ENCODE data around the gene NFE2L1. TPM values are rescaled to one million over a fixed set of nuclear protein-coding genes. Genes with fewer than 3 reads are reported as not detected.
"Not testable (repeated sequence)": the region's sequence is repeated elsewhere in the genome, so short reads cannot be mapped to it uniquely, and the experiment has no call there.

Gene NFE2L1
- total RNA-seq, 1 donor from 2014 or later = 250 TPM

DNA sequence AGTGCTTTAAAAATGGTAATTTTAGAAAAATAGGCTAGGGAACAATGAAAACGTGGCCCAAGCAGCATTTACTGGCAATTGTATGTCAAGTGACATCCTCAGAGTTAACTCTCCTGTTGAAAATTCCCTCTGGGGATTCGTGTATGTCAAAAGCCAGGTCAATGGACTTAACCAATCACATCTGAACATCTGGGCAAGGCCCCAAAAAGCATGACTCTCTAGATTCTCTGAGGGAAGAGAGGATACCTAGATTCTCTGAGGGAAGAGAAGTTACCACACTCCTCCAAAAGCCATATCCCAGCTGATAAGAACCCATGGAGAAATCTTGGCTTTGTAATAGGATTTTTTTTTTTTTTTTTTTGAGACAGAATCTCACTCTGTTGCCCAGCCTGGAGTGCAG, 23.5 kb downstream of the NFE2L1 start:
- Mint-ChIP-seq H3K4me1 (ENCODE audit: unreplicated experiment) (peaks cover 13% of the 10 kb centered on the region), H3K27ac (ENCODE audit: unreplicated experiment) (no peak overlapping the region), H3K4me3 (ENCODE audit: unreplicated experiment) (no peak overlapping the region), H3K27me3 (ENCODE audit: unreplicated experiment) (no peaks in the 10 kb centered on the region), H3K36me3 (ENCODE audit: unreplicated experiment) (peaks cover 32% of the 10 kb centered on the region), H3K9me3 (ENCODE audit: unreplicated experiment) (no peaks in the 10 kb centered on the region)
- no peak for DNase-seq (ENCODE audit: extremely low spot score, unreplicated experiment)
- TF ChIP-seq, protein P1, sequence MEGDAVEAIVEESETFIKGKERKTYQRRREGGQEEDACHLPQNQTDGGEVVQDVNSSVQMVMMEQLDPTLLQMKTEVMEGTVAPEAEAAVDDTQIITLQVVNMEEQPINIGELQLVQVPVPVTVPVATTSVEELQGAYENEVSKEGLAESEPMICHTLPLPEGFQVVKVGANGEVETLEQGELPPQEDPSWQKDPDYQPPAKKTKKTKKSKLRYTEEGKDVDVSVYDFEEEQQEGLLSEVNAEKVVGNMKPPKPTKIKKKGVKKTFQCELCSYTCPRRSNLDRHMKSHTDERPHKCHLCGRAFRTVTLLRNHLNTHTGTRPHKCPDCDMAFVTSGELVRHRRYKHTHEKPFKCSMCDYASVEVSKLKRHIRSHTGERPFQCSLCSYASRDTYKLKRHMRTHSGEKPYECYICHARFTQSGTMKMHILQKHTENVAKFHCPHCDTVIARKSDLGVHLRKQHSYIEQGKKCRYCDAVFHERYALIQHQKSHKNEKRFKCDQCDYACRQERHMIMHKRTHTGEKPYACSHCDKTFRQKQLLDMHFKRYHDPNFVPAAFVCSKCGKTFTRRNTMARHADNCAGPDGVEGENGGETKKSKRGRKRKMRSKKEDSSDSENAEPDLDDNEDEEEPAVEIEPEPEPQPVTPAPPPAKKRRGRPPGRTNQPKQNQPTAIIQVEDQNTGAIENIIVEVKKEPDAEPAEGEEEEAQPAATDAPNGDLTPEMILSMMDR (IDR thresholded peaks at IDR 0.05) = no peak

DNA sequence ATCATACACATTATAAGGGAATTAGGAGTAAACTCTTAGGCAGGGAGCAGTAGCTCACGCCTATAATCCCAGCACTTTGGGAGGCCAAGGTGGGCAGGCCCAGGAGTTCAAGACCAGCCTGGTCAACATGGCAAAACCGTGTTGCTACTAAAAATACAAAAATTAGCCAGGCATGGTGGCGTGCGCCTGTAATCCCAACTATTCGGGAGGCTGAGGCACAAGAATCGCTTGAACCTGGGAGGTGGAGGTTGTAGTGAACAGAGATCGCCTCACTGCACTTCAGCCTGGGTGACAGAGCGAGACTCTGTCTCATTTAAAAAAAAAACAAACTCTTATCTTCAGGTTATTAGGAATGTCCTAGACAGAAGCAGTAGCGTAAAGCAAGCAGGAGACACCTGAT, 24.7 kb downstream of the NFE2L1 start:
- not testable (repeated sequence) for H3K4me3 Mint-ChIP-seq (ENCODE audit: unreplicated experiment); H3K27me3 Mint-ChIP-seq (ENCODE audit: unreplicated experiment); DNase-seq (ENCODE audit: extremely low spot score, unreplicated experiment); H3K9me3 Mint-ChIP-seq (ENCODE audit: unreplicated experiment)
- H3K36me3 Mint-ChIP-seq (ENCODE audit: unreplicated experiment) = peaks cover 27% of the 10 kb centered on the region
- H3K4me1 Mint-ChIP-seq (ENCODE audit: unreplicated experiment) = peaks cover 12% of the 10 kb centered on the region
- peak overlapping the region; percentile 5 for H3K27ac Mint-ChIP-seq (ENCODE audit: unreplicated experiment)

DNA sequence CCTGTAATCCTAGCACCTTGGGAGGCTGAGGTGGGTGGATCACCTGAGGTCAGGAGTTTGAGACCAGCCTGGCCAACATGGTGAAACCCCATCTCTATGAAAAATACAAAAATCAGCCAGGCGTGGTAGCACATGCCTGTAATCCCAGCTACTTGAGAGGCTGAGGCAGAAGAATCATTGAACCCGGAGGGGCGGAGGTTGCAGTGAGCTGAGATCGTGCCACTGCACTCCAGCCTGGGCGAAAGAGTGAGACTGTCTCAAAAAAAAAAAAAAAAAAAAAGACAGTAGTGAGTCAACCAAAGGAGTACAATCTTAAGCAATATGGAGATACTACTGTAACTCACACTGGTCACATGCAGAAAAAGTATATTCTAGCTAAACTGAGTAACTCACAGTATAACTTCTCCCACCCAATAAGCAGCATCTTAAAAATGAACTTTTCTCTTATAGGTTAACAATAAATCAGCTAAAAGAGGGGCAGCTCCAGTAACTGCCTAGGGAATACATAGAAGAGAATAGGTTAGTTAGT, 25.5 kb downstream of the NFE2L1 start:
- DNase-seq (ENCODE audit: extremely low spot score, unreplicated experiment) = not testable (repeated sequence)

DNA sequence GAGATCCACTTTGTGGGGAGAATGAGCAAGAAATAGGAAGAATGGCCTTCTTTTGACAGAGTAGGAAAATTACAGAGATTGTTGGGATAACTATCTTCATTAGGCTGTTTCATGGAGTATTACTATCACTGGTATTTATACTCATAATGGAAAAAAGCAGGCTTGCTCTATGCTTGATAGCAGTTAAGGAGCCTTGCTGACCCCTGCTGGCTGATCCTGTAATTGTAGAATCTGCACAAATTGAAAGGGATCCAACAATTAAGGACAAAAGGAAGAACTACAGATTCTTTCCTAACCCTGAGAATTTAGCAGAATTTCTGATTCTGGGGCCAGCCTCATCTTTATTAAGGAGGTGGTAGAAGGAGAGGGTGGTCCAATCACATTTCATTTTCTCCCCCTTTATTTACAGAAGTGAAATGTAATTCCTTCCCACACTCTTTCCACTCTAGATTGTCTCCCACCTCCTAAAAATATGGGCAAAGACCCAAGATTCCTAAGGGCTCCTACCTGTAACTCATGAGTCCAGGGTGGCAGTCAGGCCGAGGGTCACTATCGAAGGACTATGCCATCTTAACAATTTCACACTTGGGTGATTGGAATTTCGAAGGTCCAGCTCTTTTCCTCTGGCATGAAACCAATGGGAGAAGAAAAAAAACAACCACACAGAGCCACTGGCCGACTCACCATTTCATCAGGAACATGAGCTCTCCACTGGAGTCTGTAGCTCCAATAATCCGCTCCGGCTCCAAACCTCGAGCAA, 26.3 kb downstream of the NFE2L1 start:
- H3K4me1 Mint-ChIP-seq (ENCODE audit: unreplicated experiment) = peaks cover 9% of the 10 kb centered on the region
- H3K9me3 Mint-ChIP-seq (ENCODE audit: unreplicated experiment) = no peaks in the 10 kb centered on the region
- no peak overlapping the region for H3K4me3 Mint-ChIP-seq (ENCODE audit: unreplicated experiment)
- TF ChIP-seq, protein P1 (IDR thresholded peaks at IDR 0.05) = peak; percentile 80
- H3K27ac Mint-ChIP-seq (ENCODE audit: unreplicated experiment) = peak overlapping the region; percentile 46
- H3K27me3 Mint-ChIP-seq (ENCODE audit: unreplicated experiment) = no peaks in the 10 kb centered on the region
- DNase-seq (ENCODE audit: extremely low spot score, unreplicated experiment) = no peak
- peaks cover 24% of the 10 kb centered on the region for H3K36me3 Mint-ChIP-seq (ENCODE audit: unreplicated experiment)

More for the DNA sequence above, 25.5 kb downstream of the NFE2L1 start:
- H3K27me3 Mint-ChIP-seq (ENCODE audit: unreplicated experiment); H3K4me3 Mint-ChIP-seq (ENCODE audit: unreplicated experiment); H3K9me3 Mint-ChIP-seq (ENCODE audit: unreplicated experiment): not testable (repeated sequence)
- H3K4me1 Mint-ChIP-seq (ENCODE audit: unreplicated experiment) = peaks cover 11% of the 10 kb centered on the region
- peaks cover 26% of the 10 kb centered on the region for H3K36me3 Mint-ChIP-seq (ENCODE audit: unreplicated experiment)
- H3K27ac Mint-ChIP-seq (ENCODE audit: unreplicated experiment) = peak overlapping the region; percentile 46

DNA sequence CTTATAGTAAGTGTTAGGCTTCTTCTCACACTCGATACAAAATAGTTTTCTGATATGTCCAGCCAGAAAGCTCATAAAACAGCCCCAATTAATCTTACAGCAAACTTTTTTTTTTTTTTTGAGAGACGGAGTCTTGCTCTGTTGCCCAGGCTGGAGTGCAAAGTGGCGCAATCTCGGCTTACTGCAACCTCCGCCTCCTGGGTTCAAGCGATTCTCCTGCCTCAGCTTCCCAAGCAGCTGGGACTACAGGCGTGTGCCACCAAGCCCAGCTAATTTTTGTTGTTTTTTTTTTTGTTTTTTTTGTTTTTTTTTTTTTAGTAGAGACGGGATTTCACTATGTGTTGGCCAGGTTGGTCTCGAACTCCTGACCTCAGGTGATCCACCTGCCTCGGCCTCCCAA, 29.0 kb downstream of the NFE2L1 start:
- H3K27ac Mint-ChIP-seq (ENCODE audit: unreplicated experiment); H3K27me3 Mint-ChIP-seq (ENCODE audit: unreplicated experiment); H3K4me1 Mint-ChIP-seq (ENCODE audit: unreplicated experiment); H3K9me3 Mint-ChIP-seq (ENCODE audit: unreplicated experiment); DNase-seq (ENCODE audit: extremely low spot score, unreplicated experiment); H3K4me3 Mint-ChIP-seq (ENCODE audit: unreplicated experiment): not testable (repeated sequence)
- H3K36me3 Mint-ChIP-seq (ENCODE audit: unreplicated experiment) = peaks cover 17% of the 10 kb centered on the region

DNA sequence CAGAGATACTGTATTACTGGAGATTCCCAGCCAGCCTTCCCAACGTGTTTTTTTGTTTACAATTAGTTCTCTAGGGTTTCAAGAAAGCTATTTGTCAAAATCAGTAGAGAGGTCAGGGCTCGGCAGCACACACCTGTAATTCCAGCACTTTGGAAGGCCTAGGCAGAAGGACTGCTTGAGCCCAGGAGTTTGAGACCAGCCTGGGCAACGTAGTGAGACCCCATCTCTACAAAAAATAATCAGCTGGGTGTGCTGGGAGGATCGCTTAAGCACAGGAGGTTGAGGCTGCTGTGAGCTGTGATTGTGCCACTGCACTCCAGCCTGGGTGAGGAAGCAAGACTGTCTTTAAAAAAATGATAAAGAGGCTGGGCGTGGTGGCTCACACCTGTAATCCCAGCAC, 33.7 kb downstream of the NFE2L1 start:
- H3K4me1 Mint-ChIP-seq (ENCODE audit: unreplicated experiment) = peaks cover 23% of the 10 kb centered on the region
- H3K4me3 Mint-ChIP-seq (ENCODE audit: unreplicated experiment) = no peak overlapping the region
- no peaks in the 10 kb centered on the region for H3K27me3 Mint-ChIP-seq (ENCODE audit: unreplicated experiment)
- TF ChIP-seq, protein P1 (IDR thresholded peaks at IDR 0.05) = no peak
- no peaks in the 10 kb centered on the region for H3K36me3 Mint-ChIP-seq (ENCODE audit: unreplicated experiment)
- no peaks in the 10 kb centered on the region for H3K9me3 Mint-ChIP-seq (ENCODE audit: unreplicated experiment)
- no peak overlapping the region for H3K27ac Mint-ChIP-seq (ENCODE audit: unreplicated experiment)
- no peak for DNase-seq (ENCODE audit: extremely low spot score, unreplicated experiment)

Data from osteocyte (in vitro differentiated cells).